Measurements from ENCODE around the gene NPSR1. TPM values are rescaled to one million over a fixed set of nuclear protein-coding genes. Genes with fewer than 3 reads are reported as not detected.

The NPSR1 gene
- polyA plus RNA-seq, 1 of the 3 experiments (the other 2 are of a cell fraction), result not detected

DNA sequence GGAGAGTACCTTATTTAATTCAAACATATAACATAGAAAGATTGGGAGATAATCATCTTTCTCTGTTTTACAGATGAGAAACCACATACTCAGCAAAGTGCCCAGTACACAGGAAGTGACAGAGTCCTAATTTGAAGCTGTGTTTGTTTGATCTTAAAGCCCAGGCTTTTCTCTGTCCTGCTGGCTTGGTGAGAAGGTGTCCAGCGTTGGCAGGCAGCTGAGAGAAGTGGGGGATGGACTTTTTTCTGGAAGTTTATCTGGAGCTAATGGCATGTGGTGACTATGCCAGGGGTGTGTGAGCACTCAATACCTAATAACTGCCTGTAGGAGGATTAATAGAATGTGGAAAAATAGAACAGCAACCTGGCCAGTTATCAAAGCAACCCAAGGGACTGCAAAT, 60.8 kb downstream of the NPSR1 start:
- H3K27ac ChIP-seq (ENCODE audit: low read depth in 2 of 2, low read length in 1 of 2), result no peak overlapping the region
- H3K4me1 ChIP-seq (ENCODE audit: control insufficient read depth in 1 of 2, insufficient read depth in 2 of 2, low read depth in 1 of 2, low read length in 1 of 2), result no peaks in the 10 kb centered on the region
- no peak overlapping the region for H3K4me2 ChIP-seq
- ChIA-PET POLR2A (no interaction called here), CTCF (no interaction called here)
- no peak for DNase-seq
- H4K20me1 ChIP-seq (ENCODE audit: insufficient read depth), result no peaks in the 10 kb centered on the region
- TF ChIP-seq POLR2AphosphoS5 (IDR thresholded peaks at IDR 0.05; ENCODE audit: low read depth, low read length), result no peak
- no peak for TF ChIP-seq CHD2 (IDR thresholded peaks at IDR 0.05; ENCODE audit: low read length, partially characterized antibody)
- no peak for TF ChIP-seq GATA2 (CRISPR knock-in tag; IDR thresholded peaks at IDR 0.05)
- TF ChIP-seq TEAD4 (IDR thresholded peaks at IDR 0.05; ENCODE audit: borderline replicate concordance, insufficient read depth), result no peak
- no peak for TF ChIP-seq RXRA (IDR thresholded peaks at IDR 0.05; ENCODE audit: borderline replicate concordance, low read depth)
- no peak for TF ChIP-seq MEF2A (IDR thresholded peaks at IDR 0.05; ENCODE audit: borderline replicate concordance, low read depth)
- no peak for TF ChIP-seq RAD21 (IDR thresholded peaks at IDR 0.05; ENCODE audit: low read length)
- no peak for TF ChIP-seq TAF1 (IDR thresholded peaks at IDR 0.05; ENCODE audit: borderline replicate concordance, low read depth, low read length)
- TF ChIP-seq, protein P1, sequence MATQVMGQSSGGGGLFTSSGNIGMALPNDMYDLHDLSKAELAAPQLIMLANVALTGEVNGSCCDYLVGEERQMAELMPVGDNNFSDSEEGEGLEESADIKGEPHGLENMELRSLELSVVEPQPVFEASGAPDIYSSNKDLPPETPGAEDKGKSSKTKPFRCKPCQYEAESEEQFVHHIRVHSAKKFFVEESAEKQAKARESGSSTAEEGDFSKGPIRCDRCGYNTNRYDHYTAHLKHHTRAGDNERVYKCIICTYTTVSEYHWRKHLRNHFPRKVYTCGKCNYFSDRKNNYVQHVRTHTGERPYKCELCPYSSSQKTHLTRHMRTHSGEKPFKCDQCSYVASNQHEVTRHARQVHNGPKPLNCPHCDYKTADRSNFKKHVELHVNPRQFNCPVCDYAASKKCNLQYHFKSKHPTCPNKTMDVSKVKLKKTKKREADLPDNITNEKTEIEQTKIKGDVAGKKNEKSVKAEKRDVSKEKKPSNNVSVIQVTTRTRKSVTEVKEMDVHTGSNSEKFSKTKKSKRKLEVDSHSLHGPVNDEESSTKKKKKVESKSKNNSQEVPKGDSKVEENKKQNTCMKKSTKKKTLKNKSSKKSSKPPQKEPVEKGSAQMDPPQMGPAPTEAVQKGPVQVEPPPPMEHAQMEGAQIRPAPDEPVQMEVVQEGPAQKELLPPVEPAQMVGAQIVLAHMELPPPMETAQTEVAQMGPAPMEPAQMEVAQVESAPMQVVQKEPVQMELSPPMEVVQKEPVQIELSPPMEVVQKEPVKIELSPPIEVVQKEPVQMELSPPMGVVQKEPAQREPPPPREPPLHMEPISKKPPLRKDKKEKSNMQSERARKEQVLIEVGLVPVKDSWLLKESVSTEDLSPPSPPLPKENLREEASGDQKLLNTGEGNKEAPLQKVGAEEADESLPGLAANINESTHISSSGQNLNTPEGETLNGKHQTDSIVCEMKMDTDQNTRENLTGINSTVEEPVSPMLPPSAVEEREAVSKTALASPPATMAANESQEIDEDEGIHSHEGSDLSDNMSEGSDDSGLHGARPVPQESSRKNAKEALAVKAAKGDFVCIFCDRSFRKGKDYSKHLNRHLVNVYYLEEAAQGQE (IDR thresholded peaks at IDR 0.05; ENCODE audit: low read depth, low read length), result no peak
- no peaks in the 10 kb centered on the region for H3K79me2 ChIP-seq (ENCODE audit: insufficient read depth)
- H3K36me3 ChIP-seq (replicated peaks in 1 of 2; ENCODE audit: control insufficient read depth in 1 of 2, insufficient read depth in 2 of 2, low read length in 1 of 2), result no peaks in the 10 kb centered on the region
- peaks cover 46% of the 10 kb centered on the region; the same call in 1 of the 2 replicates for H3K27me3 ChIP-seq (ENCODE audit: insufficient read depth)
- no peak overlapping the region for H3K4me3 ChIP-seq (ENCODE audit: low read depth in 2 of 2, low read length in 1 of 2)
- 15% methylated on average over 1 of the region's 1 CpG for WGBS (ENCODE audit: low lambda C conversion rate)
- no peaks in the 10 kb centered on the region for H3K9me3 ChIP-seq
- H3K9ac ChIP-seq, result no peak overlapping the region
- no peak overlapping the region for H2AFZ ChIP-seq (ENCODE audit: low read depth)
- no peaks in the 10 kb centered on the region for H3K9me2 ChIP-seq
- no peaks in the 10 kb centered on the region for H3F3A ChIP-seq (replicated peaks; ENCODE audit: insufficient read depth)

GRCh38 chr7:34719636-34720035, 61.6 kb downstream of the NPSR1 start:
- peaks cover 46% of the 10 kb centered on the region; the same call in 1 of the 2 replicates for H3K27me3 ChIP-seq (ENCODE audit: insufficient read depth)
- no peak overlapping the region for H3K4me2 ChIP-seq
- H3K9ac ChIP-seq, result no peak overlapping the region
- H3K36me3 ChIP-seq (replicated peaks in 1 of 2; ENCODE audit: control insufficient read depth in 1 of 2, insufficient read depth in 2 of 2, low read length in 1 of 2), result no peaks in the 10 kb centered on the region
- H3K27ac ChIP-seq (ENCODE audit: low read depth in 2 of 2, low read length in 1 of 2), result no peak overlapping the region
- no peaks in the 10 kb centered on the region for H3F3A ChIP-seq (replicated peaks; ENCODE audit: insufficient read depth)
- ChIA-PET POLR2A (interaction anchor here (0.6 kb wide), 1 partner anchor 13 kb away, joined by 5 read pairs; no protein-coding TSS in a partner anchor), CTCF (interaction anchor here (1.4 kb wide), 1 partner anchor 41 kb away, joined by 3 read pairs; no protein-coding TSS in a partner anchor)
- TF ChIP-seq USF1 (IDR thresholded peaks at IDR 0.05; ENCODE audit: borderline replicate concordance, low read depth) (no peak), RXRA (IDR thresholded peaks at IDR 0.05; ENCODE audit: borderline replicate concordance, low read depth) (no peak), POLR2AphosphoS5 (IDR thresholded peaks at IDR 0.05; ENCODE audit: low read depth, low read length) (no peak), GABPA (IDR thresholded peaks at IDR 0.05; ENCODE audit: low read depth) (no peak), CHD2 (IDR thresholded peaks at IDR 0.05; ENCODE audit: low read length, partially characterized antibody) (no peak), RCOR1 (IDR thresholded peaks at IDR 0.05; ENCODE audit: low read length) (no peak)
- TF ChIP-seq, protein P1 (IDR thresholded peaks at IDR 0.05; ENCODE audit: low read depth, low read length), result no peak
- TF ChIP-seq, protein P2, sequence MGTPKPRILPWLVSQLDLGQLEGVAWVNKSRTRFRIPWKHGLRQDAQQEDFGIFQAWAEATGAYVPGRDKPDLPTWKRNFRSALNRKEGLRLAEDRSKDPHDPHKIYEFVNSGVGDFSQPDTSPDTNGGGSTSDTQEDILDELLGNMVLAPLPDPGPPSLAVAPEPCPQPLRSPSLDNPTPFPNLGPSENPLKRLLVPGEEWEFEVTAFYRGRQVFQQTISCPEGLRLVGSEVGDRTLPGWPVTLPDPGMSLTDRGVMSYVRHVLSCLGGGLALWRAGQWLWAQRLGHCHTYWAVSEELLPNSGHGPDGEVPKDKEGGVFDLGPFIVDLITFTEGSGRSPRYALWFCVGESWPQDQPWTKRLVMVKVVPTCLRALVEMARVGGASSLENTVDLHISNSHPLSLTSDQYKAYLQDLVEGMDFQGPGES (IDR thresholded peaks at IDR 0.05; ENCODE audit: low read depth, low read length), result no peak
- H4K20me1 ChIP-seq (ENCODE audit: insufficient read depth), result no peaks in the 10 kb centered on the region
- WGBS (ENCODE audit: low lambda C conversion rate), result 18% methylated on average over 3 of the region's 3 CpGs
- H2AFZ ChIP-seq (ENCODE audit: low read depth), result no peak overlapping the region
- H3K9me2 ChIP-seq, result no peaks in the 10 kb centered on the region
- no peaks in the 10 kb centered on the region for H3K79me2 ChIP-seq (ENCODE audit: insufficient read depth)
- H3K4me3 ChIP-seq (ENCODE audit: low read depth in 2 of 2, low read length in 1 of 2), result no peak overlapping the region
- H3K4me1 ChIP-seq (ENCODE audit: control insufficient read depth in 1 of 2, insufficient read depth in 2 of 2, low read depth in 1 of 2, low read length in 1 of 2), result no peaks in the 10 kb centered on the region
- H3K9me3 ChIP-seq, result no peaks in the 10 kb centered on the region
- DNase-seq, result no peak

All from SK-N-SH (cell line).